Progenitor cell of endocrine pancreas (in vitro differentiated cells): ENCODE results near the gene MLF2. TPM values are rescaled to one million over a fixed set of nuclear protein-coding genes. Genes with fewer than 3 reads are reported as not detected.

Experiments
- DNase-seq: peaks from one replicate; pipeline ENCODE4 v3.0.0; 2021; ENCODE audit warnings: low spot score; ENCODE audit not compliant: unreplicated experiment
- H3K27ac Mint-ChIP-seq: 2 replicates; pipeline ENCODE4 v1.8.0; 2021; ENCODE audit warnings: mild to moderate bottlenecking, moderate library complexity, mixed read lengths
- H3K27me3 Mint-ChIP-seq: 2 replicates; pipeline ENCODE4 v1.8.0; 2021; ENCODE audit warnings: mixed read lengths
- H3K36me3 Mint-ChIP-seq: 2 replicates; pipeline ENCODE4 v1.8.0; 2022; ENCODE audit warnings: mixed read lengths; ENCODE audit not compliant: insufficient read depth
- H3K4me1 Mint-ChIP-seq: 2 replicates; pipeline ENCODE4 v1.8.0; 2021; ENCODE audit warnings: low read depth, mixed read lengths
- H3K4me3 Mint-ChIP-seq: 2 replicates; pipeline ENCODE4 v1.8.0; 2021; ENCODE audit warnings: low read depth, mild to moderate bottlenecking, moderate library complexity, mixed read lengths
- H3K9me3 Mint-ChIP-seq: 2 replicates; pipeline ENCODE4 v1.8.0; 2021; ENCODE audit warnings: low read depth, mixed read lengths
- CTCF ChIP-seq: fragments of 200-600 bp; sonication (generic); IDR thresholded peaks from one replicate; pipeline ENCODE4 v1.5.0; 2021; ENCODE audit warnings: antibody characterized with exemption, mild to moderate bottlenecking; ENCODE audit not compliant: unreplicated experiment
- total RNA-seq: library from RNA; stranded (reverse); gene quantifications from 2 replicates; pipeline ENCODE4 v1.2.1, GENCODE V29; 2021

The MLF2 gene
- total RNA-seq, 1 donor from 2014 or later, result 281 TPM

GRCh38 chr12:6758506-6759095 is 5.7 kb upstream of the MLF2 start:
- Mint-ChIP-seq H3K9me3 (peaks cover 3% of the 10 kb centered on the region), H3K4me1 (peaks cover 23% of the 10 kb centered on the region), H3K27ac (no peak overlapping the region), H3K27me3 (peaks cover 4% of the 10 kb centered on the region), H3K36me3 (no peaks in the 10 kb centered on the region), H3K4me3 (no peak overlapping the region)
- TF ChIP-seq CTCF, result no peak
- no peak for DNase-seq

- no peak for TF ChIP-seq CTCF
- H3K4me3 Mint-ChIP-seq, result no peak overlapping the region
- H3K4me1 Mint-ChIP-seq, result peaks cover 23% of the 10 kb centered on the region
- H3K27me3 Mint-ChIP-seq, result peaks cover 4% of the 10 kb centered on the region
- no peak overlapping the region for H3K27ac Mint-ChIP-seq
- peaks cover 2% of the 10 kb centered on the region for H3K36me3 Mint-ChIP-seq
- DNase-seq, result no peak
- no peaks in the 10 kb centered on the region for H3K9me3 Mint-ChIP-seq
Observed at GRCh38 chr12:6757028-6757690, 4.2 kb upstream of the MLF2 start.

GRCh38 chr12:6754411-6754810 is 1.5 kb upstream of the MLF2 start:
- Mint-ChIP-seq H3K4me3 (peak overlapping the region; percentile 36), H3K9me3 (no peaks in the 10 kb centered on the region), H3K27ac (peak overlapping the region; percentile 9), H3K27me3 (peaks cover 4% of the 10 kb centered on the region), H3K36me3 (peaks cover 13% of the 10 kb centered on the region), H3K4me1 (peaks cover 22% of the 10 kb centered on the region)
- no peak for DNase-seq
- no peak for TF ChIP-seq CTCF

DNA sequence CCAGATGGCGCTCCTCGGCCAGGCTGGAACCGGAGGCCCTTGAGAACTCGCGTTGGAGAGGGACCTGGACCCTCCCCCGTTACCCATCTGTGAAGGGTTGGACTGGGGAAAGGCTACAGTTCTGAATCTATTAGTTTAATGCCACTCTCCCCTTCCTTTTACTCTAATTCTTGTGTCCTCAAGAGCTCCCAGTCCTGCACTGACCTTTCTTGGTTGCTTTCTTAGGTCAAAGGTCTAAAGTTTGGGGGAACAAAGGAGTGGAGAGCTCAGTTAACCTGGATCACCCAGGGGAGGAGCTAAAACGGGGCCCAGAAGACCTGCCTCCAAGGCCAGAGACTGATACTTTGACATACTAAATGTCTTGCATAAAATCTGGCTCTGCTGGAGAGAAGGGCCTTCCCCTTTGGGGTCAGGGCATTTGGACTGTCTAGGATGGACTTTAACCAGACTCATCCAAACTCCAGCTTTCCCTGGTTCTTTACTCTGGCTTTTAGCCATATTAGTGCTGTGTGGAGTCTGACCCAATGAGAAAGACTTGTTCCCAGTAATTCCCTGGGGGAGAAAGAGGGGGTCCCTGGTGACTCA is 923 bp upstream of the MLF2 start:
- H3K36me3 Mint-ChIP-seq, result peaks cover 18% of the 10 kb centered on the region
- H3K9me3 Mint-ChIP-seq, result no peaks in the 10 kb centered on the region
- peaks cover 22% of the 10 kb centered on the region for H3K4me1 Mint-ChIP-seq
- H3K4me3 Mint-ChIP-seq, result peak overlapping the region; percentile 96
- no peak for TF ChIP-seq CTCF
- H3K27ac Mint-ChIP-seq, result peak overlapping the region; percentile 100
- H3K27me3 Mint-ChIP-seq, result peaks cover 4% of the 10 kb centered on the region
- no peak for DNase-seq

DNA sequence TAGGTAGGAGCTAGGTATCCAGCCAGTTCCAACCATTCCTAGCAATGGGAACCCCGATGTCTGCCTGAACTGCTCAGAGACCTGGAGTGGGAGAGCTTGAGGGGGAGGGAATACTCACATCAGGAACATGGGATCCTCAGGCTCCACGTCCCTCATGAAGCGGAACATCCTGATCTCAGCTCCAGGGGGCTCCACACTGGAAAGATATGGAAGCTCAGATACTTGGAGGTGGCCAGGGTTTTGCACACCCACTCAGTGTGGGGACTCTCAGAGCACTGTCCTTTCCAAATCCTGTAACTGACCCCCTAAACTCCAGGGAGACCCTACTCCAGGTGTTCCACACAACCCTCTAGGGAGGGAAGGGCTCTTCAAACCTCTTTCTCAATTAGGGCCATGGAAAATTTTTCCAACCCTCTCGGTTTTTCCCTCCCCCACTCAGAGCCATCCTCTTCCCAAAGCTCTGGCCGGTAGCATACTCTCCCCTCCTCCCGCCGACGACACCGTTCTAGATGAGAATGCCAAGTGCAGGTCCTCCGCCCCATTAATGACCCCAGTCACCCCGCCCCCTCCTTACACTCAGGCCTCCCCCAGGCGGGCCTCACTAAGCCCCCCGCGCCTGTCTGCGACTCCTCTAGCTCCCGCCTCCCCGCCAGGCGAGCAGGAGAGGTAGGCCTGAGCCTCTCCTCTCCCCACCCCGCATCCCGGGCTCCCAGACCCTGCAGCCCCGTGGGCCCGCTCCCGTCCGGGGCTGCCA is 597 bp downstream of the MLF2 start:
- Mint-ChIP-seq H3K4me3 (peak overlapping the region; percentile 96), H3K9me3 (no peaks in the 10 kb centered on the region), H3K36me3 (peaks cover 28% of the 10 kb centered on the region), H3K27ac (peak overlapping the region; percentile 100), H3K4me1 (peaks cover 21% of the 10 kb centered on the region), H3K27me3 (peaks cover 3% of the 10 kb centered on the region)
- TF ChIP-seq CTCF, result peak; percentile 53
- no peak for DNase-seq
